ENCODE data around the gene RALGDS.

Gene RALGDS

GRCh38 chr9:133120501-133121197 is 391 bp downstream of the RALGDS start:
- DNase-seq (ENCODE audit: low spot score), result no peak
- no peak for TF ChIP-seq CTCF (IDR thresholded peaks at IDR 0.05; ENCODE audit: extremely low read depth, missing control alignments)

GRCh38 chr9:133119846-133120500 is 1.1 kb downstream of the RALGDS start:
- TF ChIP-seq CTCF (IDR thresholded peaks at IDR 0.05; ENCODE audit: extremely low read depth, missing control alignments), result no peak

GRCh38 chr9:133119103-133119845 is 1.8 kb downstream of the RALGDS start:
- no peak for DNase-seq (ENCODE audit: low spot score)
- no peak for TF ChIP-seq CTCF (IDR thresholded peaks at IDR 0.05; ENCODE audit: extremely low read depth, missing control alignments)

More at GRCh38 chr9:133119846-133120500, 1.1 kb downstream of the RALGDS start:
- DNase-seq (ENCODE audit: low spot score), result no peak

- TF ChIP-seq CTCF (IDR thresholded peaks at IDR 0.05; ENCODE audit: extremely low read depth, missing control alignments), result no peak
- DNase-seq (ENCODE audit: low spot score), result no peak
These were observed 2.5 kb downstream of the RALGDS start for GRCh38 chr9:133118568-133118967.

- no peak for TF ChIP-seq CTCF (IDR thresholded peaks at IDR 0.05; ENCODE audit: extremely low read depth, missing control alignments)
- DNase-seq (ENCODE audit: low spot score), result no peak
These were observed 2.9 kb downstream of the RALGDS start for GRCh38 chr9:133118179-133118520.

GRCh38 chr9:133117271-133118178 is 3.5 kb downstream of the RALGDS start:
- TF ChIP-seq CTCF (IDR thresholded peaks at IDR 0.05; ENCODE audit: extremely low read depth, missing control alignments), result no peak
- no peak for DNase-seq (ENCODE audit: low spot score)

Measured in GM20000 (cell line).